GM12892 (cell line): ENCODE results near the gene ERBB4.

ENCODE experiments used
- POLR2A ChIP-seq: IDR thresholded peaks from 2 replicates; pipeline ENCODE4 v1.6.1; 2011; ENCODE audit warnings: low read depth, low read length, control low read depth
- POLR2AphosphoS5 ChIP-seq: IDR thresholded peaks from 2 replicates; pipeline ENCODE4 v1.6.1; 2011; ENCODE audit warnings: low read depth, low read length, control low read depth

GRCh38 chr2:211333377-211333776 is 1205.2 kb downstream of the ERBB4 start:
- TF ChIP-seq POLR2A: no peak
- no peak for TF ChIP-seq POLR2AphosphoS5
